KBM-7 (cell line): Measurements from ENCODE around the gene PLA2G15.

Source experiments
- DNase-seq: peaks from one replicate; pipeline ENCODE4 v3.0.0-alpha.2; 2015
- in situ Hi-C: fragments of 300-500 bp; cut with MboI; formaldehyde crosslinking; loops from 2 replicates; pipeline ENCODE4 v1.14.3; 2020; ENCODE audit warnings: low sequenced_read_pairs, low pct_unique_long_range_greater_than_20kb, mixed read lengths

PLA2G15 gene, protein sequence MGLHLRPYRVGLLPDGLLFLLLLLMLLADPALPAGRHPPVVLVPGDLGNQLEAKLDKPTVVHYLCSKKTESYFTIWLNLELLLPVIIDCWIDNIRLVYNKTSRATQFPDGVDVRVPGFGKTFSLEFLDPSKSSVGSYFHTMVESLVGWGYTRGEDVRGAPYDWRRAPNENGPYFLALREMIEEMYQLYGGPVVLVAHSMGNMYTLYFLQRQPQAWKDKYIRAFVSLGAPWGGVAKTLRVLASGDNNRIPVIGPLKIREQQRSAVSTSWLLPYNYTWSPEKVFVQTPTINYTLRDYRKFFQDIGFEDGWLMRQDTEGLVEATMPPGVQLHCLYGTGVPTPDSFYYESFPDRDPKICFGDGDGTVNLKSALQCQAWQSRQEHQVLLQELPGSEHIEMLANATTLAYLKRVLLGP

DNA sequence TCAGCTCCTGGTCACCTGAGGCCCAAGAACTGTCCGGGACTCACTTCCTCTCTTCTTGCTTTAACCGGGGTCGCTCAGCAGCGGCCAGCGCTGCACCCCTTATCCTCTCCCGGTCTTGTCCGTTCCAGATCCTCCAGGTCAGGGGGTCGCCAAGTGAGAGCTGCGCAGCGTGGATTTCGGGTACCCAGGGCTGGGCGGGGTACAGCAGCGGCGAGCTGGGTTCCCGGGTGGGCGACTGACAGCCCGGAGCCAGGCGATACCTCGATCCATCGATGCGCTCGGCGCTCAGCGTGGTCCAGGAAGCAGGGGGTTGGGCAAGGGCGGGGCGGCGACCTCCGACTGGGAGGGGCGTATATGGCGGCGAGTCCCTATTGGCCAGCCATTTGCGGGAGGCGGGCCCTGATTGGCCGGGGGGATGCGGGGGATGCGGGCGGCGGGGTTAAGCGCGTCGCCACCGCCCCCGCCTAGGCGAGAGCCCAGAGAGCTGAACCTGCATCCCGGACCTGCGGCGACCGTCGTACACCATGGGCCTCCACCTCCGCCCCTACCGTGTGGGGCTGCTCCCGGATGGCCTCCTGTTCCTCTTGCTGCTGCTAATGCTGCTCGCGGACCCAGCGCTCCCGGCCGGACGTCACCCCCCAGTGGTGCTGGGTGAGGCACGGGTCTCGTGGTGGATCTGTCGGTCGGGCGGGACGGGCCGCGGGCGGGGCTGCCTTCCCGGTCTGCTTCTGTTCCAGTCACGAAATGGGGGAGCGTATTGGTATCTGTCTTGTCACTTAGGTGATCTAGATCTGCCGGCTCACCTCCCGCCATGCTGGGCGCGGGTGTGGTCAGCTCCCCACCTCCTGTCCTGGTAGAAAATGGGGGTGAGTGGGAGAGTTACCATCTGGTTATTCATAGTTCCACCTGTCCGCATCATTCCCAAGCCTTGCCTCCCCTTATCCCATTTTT, at the start of gene PLA2G15:
PLA2G15 (plus strand) TSS at position 471 of the 951 bp plus-strand sequence; CDS start at position 525, 54 bp downstream.
- peak; percentile 88 for DNase-seq
- in situ Hi-C loops, result no loop called here

DNA sequence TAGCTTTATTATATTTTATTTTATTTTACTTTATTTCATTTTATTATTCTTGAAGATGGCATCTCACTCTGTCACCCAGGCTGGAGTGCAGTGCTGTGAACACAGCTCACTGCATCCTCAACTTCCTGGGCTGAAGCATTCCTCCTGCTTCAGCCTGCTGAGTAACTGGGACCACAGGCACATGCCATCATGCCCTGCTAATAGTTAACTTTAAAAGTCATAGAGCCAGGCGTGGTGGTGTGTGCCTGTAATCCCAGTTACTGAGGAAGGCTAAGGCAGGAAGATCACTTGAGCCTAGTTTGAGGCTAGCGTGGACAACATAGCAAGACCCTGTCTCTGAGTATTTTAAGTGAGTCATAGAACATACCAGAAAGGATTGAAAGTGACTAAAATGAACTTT, 47.9 kb upstream of the PLA2G15 start:
- in situ Hi-C loops, result no loop called here
- DNase-seq, result no peak

DNA sequence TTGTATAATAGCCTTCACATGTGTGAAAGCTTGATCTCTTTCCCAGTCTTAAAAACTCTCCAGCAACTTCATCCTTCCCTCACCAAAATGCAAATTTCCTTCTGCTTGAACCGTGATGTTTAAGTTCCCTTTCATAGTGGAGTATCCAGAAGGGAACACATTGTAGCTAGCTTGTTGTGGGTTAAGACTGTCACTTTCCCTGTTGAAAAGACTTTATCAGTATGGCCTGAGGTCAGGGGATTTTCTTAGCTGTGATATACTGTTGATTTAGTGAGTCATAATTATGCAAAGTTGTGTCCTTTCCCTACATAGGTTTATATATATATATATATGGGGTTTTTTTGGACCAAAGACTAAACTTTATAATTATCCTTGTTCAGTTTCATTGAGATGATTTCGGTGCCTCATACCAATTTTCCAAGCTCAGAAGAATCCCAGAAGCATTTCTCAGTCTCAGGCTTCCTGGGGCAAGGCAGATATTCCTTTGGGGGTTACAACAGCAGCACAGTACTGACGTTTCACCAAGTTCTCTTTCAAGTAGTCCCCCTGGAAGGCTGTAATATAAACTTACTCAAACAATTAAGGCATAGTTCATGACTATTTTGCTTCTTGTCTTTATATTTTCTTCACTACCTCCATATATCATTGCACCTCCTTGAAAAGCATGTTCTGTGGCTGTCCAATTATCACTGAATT, 44.9 kb upstream of the PLA2G15 start:
- in situ Hi-C loops, result no loop called here
- no peak for DNase-seq

DNA sequence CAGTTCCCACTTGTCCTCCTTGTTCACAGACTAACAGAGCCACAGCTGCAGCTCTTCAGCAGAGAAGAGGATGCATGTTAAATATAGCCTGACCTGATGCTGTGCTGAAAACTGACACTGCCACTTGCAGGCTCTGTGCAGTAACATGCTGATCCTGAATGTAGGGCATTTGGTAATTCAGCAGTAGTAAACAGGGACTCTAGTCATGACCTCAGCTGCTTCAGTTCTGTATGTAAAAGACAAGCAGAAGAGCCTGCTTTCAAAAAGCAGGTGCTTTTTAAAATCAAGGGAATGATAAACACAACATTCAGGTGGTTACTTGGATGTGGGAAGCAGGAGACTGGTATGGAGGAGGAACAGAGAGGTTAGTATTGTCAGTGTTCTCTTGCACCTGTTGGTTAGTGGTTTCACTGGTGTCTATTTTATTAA, 43.1 kb upstream of the PLA2G15 start:
- no peak for DNase-seq
- in situ Hi-C loops, result no loop called here

DNA sequence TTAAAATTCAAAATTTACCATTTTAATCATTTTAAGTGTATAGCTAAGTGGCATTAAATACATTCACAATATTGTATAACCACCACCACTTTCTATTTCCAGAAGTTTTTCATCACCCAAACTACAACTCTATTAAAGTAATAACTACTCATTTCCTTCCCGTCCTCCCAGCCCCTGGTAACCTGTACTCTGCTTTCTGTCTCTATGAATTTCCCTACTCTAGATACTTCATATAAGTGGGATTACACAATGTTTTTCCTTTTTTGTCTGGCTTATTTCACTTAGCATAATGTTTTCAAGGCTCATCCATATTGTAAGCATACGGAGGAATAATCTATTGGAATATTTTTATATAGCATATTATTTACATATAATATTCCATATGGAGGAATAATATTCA, 38.9 kb upstream of the PLA2G15 start:
- in situ Hi-C loops, result no loop called here
- no peak for DNase-seq

DNA sequence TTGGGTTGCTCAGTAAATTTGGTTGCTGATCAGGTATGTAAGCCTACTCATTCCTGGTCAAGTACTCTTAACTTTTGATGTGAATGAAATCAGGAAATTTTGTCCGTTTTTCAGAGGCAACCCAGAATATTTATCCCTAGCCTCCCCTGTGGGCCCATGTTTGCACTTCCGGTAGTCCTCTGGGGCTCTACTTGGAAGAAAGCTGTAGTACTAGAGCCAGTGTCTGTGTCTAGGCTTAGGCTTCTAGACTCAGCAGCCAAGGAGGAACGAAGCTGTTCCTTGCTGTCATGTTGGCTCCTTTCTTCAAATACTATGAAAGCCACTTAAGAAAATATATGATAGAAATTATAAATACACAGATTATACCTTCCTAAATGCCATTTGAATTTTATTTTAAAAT, 30.4 kb upstream of the PLA2G15 start:
- no peak for DNase-seq
- in situ Hi-C loops, result no loop called here

DNA sequence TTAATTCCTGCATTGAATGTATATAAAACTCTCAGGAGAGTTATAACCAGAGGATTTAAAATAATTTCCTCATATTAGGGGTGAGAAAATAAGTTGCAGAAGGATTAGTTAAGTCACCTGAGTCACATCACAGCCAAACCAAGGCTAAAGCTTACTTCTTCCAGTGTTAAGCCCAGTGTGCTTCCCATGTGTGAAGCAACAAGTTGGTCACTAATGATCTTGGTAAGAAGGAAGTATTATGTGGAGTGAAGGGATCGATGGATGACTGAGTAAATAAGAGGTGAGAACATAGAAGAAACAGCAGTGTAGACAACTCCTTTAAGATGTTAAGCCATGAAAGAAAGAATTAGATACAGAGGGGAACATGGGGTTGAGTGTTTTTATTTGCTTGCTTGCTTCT, 29.9 kb upstream of the PLA2G15 start:
- in situ Hi-C loops, result no loop called here
- no peak for DNase-seq

DNA sequence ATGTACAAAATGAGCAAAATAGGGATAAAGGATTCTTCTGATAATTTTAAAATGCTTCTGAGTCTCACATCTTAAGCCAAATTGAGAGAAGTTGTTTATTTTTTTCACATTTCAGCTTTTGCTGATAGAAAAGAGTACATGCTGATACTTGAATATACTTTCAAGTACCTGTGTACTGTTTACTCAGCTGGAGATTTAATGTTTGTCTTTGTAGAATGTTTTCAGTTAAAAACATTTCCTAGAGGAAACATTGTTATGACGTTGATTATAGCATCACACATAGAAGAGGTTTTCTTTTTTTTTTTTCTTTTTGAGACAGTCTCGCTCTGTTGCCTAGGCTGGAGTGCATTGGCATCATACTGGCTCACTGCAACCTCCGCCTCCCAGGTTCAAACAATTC, 28.9 kb upstream of the PLA2G15 start:
- in situ Hi-C loops, result no loop called here
- DNase-seq, result no peak

DNA sequence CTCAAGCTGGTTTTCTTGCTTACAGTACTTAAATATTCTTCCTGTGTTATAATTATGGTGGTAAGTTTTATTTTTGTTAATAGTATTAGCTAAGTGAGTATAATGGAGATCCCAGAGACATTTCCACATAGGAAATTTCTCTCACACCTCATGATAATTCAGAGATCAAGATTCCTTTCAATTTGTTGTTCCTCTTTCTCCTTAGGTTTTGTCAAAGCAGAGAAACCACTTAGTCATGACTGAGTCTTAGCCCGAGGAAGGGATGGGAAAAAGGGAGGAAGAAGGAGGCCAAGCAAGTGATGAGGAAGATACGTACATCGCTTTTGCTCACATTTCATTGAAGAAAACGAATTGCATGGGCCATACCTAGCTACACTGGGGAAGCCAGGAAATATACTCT, 27.7 kb upstream of the PLA2G15 start:
- DNase-seq, result no peak
- in situ Hi-C loops, result no loop called here

DNA sequence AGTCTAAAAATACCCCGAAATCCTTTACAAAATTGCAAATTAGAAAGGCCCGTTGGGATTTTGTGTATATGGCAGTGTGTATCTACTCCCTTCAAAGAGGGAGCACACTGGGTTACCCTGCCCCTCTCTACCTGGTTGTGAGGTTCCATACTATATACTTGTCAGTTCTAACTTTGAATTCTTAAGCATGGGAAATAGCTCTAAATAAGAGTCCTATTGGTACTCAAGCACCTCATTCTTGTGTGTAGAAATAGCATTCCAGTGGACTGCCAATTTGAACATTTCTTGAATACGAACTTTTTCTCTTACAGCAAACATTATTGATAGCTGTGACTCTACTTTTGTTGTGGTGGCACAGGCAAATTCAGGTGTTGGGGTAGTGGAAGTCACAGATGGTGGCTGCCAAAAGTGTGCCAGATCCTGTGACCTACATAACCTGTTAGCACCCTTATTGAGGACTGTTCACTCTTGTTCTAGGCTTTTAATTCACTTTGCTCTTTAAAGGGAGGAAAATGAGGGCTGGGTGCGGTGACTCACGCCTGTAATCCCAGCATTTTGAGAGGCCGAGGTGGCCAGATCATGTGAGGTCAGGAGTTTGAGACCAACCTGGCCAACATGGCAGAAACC, 25.3 kb upstream of the PLA2G15 start:
- in situ Hi-C loops, result no loop called here

DNA sequence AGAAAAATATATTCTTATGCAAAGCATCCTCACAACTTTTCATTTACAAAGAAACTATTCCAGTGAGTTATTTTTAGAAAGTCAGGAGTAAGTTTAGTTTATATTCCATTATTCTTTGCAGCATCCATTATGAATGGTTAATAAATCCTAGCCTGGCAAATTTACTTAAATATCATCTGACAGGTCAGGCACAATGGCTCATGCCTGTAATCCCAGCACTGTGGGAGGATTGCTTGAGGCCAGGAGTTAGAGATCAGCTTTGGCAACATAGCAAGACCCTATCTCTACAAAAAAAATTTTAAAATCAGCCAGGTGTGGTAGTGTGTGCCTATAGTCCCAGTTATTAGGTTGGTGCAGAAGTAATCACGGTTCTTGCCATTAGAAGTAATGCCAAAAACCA, 22.1 kb upstream of the PLA2G15 start:
- DNase-seq, result no peak
- in situ Hi-C loops, result no loop called here

More for the DNA sequence above, 25.3 kb upstream of the PLA2G15 start:
- DNase-seq, result no peak

DNA sequence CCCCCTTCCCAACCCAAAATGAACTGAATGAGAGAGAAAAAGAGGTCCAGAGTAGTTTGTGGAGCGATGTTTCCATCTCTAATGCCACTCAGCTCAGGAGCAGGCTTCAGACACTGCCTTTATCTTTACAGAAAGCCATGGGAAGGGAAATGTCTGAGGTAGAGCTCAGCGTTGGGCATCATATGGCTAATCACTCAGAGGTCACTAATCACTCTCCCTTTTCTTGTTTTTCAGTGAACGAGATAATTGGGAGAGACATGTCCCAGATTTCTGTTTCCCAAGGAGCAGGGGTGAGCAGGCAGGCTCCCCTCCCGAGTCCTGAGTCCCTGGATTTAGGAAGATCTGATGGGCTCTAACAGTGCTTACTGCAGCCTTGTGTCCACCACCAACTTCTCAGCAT, 19.1 kb upstream of the PLA2G15 start:
- no peak for DNase-seq
- in situ Hi-C loops, result no loop called here

DNA sequence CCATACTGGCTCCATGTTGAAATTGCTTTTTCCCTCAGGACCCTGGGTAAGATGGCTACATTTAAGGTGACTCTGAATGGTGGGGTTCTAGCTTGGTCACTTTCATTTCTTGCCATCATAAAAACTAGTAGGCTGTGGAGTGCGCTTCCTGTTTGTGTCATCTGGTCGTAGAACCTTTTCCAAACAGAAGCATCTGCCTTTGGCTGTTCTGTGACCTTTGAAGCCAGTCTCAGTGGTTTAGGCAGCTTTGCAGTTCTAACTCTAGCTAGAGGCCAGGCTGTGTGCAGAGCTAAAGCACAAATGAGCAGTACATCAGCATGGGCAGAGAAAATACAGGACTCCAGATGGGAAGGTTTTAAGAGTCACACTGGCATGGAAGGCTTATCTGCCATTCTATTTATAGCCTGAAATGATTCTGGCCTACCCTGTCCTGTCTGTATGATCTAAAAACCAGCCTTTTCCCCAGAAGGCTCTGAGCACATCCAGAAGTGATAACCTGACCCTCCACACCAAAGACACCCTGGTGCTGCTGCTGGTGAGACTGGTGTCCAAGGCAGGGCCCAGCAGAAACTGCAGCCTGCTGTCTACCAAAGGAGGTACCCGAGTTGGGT, 17.9 kb upstream of the PLA2G15 start:
- peak; percentile 44 for DNase-seq
- in situ Hi-C loops, result no loop called here

DNA sequence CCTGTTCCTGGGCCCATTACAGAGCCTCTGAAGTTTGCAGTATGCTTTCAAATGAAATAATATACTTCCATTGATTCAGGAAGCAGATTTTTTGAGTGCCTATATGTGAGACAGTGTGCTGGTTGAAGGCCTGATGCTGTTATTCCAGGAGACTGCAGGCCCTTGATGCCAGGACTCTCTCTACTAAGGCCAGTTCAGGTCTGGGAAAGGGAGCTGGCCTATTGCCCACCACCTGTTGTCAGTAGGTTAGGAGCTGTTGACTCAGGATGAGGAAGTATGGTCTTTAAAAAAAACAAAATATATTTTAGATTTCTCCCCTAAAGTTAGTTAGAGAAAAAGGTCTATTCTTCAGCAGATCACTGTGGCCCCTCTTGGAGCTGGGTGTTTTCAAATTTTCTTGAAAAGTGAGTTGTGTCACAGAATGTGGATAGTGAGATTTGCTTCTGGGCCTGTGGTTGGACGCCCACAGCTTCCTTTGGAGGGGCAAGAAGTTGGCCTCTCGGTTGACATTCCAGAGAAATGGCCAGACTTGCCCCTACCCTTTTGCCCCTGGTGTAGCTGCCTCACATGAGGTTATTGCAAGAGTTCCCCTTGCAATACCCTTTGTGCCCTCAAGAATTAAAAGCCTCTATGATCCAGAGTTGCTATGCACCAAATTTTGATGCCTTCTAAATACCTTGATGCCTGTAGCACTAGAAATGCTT, 17.2 kb upstream of the PLA2G15 start:
- no peak for DNase-seq
- in situ Hi-C loops, result no loop called here

DNA sequence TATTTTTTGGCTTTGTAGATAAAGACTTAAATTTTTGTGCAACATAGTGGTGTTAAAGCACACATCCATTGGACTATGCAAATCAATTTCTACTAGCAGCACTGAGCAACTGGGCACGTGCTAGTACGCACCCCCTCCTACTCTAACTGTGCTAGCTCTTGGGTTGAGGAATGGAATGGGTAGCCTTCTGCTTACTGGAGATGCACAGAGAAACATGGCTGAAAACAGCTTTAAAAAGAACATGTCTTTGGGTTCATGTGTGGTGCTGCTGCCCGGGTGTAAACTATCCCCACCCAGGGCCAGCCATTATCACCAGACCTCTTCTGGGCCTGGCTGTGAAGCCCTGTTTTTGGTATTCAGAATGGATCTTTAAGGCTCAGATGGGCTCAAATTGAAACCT, 16.5 kb upstream of the PLA2G15 start:
- in situ Hi-C loops, result no loop called here
- DNase-seq, result no peak

DNA sequence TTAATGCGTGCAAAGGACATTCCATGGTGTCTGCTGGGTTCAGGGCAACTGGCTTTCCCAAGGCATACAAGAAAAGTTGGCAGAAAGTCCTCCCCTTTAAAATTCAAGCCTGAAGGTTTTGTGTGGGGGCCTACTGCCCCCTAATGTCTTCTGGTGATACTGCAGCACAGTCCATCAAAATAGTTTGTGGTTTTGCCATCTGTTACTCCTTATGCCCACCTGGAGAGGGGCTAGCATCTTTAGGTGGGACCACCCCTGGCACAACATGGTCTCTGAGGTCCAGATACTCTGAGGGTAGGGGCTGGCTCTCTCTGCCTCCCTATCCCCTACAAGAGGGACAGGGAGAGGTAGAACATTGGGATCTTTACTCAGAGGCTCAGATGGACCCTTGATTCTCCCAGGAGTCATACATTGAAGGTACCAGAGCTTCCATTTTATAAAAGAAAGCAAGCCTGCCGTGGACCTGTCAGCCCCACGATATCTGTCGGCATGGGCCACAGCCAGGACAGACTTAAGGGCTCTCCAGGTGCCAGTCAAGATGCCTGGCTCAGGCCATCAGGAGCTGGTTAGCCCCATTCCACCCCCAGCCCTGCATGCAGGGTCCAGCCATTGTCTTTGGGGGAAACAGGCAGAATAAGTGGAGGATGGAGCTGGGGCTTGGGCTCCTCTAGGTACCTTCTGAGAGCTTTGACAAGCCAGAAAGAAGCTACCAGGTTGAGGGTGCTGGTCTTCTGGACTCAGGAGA, 15.6 kb upstream of the PLA2G15 start:
- in situ Hi-C loops, result no loop called here
- DNase-seq, result peak; percentile 81

DNA sequence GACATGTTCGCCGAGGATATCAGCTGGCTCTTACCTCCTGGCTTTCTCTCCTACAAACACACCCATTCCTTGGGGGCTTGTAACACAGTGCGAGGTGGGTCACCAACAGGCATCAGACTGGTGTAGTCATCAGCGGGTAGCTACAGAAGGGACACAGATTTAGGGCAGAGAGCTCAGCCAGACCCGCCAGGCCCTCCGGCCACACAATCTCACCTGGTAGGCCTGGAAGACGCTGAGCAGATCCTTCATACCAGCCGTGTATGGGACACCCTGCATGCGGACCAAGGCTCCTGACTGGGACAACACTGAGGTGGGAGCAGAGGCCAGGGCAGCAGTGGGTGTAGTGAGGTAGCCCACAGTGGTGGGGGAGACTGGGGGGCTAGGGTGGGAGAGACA, 15.0 kb upstream of the PLA2G15 start:
- DNase-seq, result no peak
- in situ Hi-C loops, result no loop called here

DNA sequence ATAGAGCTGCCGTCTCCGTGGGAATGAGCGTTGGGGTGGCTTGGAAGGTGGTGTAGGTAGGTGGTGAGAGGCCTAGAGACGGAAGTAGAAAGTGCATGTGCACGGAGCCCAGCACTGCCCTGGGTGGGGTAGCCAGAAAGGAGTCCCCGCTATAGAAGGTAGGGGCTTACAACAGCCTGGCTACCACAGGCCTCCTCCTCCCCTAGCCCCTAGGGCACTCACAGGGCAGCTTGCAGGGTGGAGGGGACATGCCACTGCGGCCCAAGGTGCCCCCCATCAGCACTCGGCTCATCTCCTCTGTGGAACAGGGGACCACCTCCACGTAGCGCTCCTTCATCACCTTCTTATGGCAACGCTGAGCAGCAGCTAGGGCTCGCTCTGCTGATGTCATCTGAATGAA, 14.2 kb upstream of the PLA2G15 start:
- in situ Hi-C loops, result no loop called here
- DNase-seq, result no peak
